Gastrocnemius medialis (tissue), 4 donors: ENCODE data around the gene STARD8.

Experiments used
- CTCF ChIP-seq, 5 experiments: fragments of 450-650 bp in 3 of 5; fragments of 200-600 bp in 2 of 5; sonication (generic) in 2 of 5; IDR thresholded peaks in 4 of 5; conservative IDR thresholded peaks in 1 of 5; 1 replicate in 4 of 5; 2 replicates in 1 of 5; pipeline ENCODE4 v1.5.1; 2016 to 2019; ENCODE audit warnings: antibody characterized with exemption in 5 of 5, mild to moderate bottlenecking in 3 of 5, moderate library complexity in 3 of 5
- POLR2A ChIP-seq, 2 donors: fragments of 450-650 bp; IDR thresholded peaks; one replicate each; pipeline ENCODE4 v1.6.1; 2017; ENCODE audit warnings: antibody characterized with exemption in 2 of 2, mild to moderate bottlenecking in 2 of 2, moderate library complexity in 2 of 2

GRCh38 chrX:68754406-68754805 lies 106.9 kb downstream of the STARD8 start:
- no peak for TF ChIP-seq CTCF (IDR thresholded peaks at IDR 0.05 in 4 of 5, conservative IDR thresholded peaks at IDR 0.05 in 1 of 5)
- TF ChIP-seq POLR2A (IDR thresholded peaks at IDR 0.05): no peak
